MM.1S (cell line): Measurements from ENCODE around the gene AUTS2.

ENCODE experiments used
- EZH2 ChIP-seq: fragments of 300-600 bp; sonication (generic); optimal IDR thresholded peaks from 2 replicates; pipeline ENCODE3; 2017; ENCODE audit warnings: low read depth, mild to moderate bottlenecking, antibody characterized with exemption, low read length, mixed read lengths
- TF ChIP-seq, protein P1 (sequence below): fragments of 300-600 bp; sonication (generic); IDR thresholded peaks from 2 replicates; pipeline ENCODE4 v1.5.1; 2016; ENCODE audit warnings: antibody characterized with exemption, low read length, mixed read lengths

- TF ChIP-seq, protein P1, sequence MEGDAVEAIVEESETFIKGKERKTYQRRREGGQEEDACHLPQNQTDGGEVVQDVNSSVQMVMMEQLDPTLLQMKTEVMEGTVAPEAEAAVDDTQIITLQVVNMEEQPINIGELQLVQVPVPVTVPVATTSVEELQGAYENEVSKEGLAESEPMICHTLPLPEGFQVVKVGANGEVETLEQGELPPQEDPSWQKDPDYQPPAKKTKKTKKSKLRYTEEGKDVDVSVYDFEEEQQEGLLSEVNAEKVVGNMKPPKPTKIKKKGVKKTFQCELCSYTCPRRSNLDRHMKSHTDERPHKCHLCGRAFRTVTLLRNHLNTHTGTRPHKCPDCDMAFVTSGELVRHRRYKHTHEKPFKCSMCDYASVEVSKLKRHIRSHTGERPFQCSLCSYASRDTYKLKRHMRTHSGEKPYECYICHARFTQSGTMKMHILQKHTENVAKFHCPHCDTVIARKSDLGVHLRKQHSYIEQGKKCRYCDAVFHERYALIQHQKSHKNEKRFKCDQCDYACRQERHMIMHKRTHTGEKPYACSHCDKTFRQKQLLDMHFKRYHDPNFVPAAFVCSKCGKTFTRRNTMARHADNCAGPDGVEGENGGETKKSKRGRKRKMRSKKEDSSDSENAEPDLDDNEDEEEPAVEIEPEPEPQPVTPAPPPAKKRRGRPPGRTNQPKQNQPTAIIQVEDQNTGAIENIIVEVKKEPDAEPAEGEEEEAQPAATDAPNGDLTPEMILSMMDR = no peak
- TF ChIP-seq EZH2 = no peak
These were observed 619.3 kb downstream of the AUTS2 start for GRCh38 chr7:70217571-70217970.
